Measurements from ENCODE around the gene GRAP2. TPM values are rescaled to one million over a fixed set of nuclear protein-coding genes. Genes with fewer than 3 reads are reported as not detected.

GRAP2 gene
- total and polyA plus RNA-seq, 10 of the 15 experiments (the other 5 are each of a cell fraction or from before 2014, with no cell fraction given), result 3.3 to 79.1 (median 59.6) TPM

DNA sequence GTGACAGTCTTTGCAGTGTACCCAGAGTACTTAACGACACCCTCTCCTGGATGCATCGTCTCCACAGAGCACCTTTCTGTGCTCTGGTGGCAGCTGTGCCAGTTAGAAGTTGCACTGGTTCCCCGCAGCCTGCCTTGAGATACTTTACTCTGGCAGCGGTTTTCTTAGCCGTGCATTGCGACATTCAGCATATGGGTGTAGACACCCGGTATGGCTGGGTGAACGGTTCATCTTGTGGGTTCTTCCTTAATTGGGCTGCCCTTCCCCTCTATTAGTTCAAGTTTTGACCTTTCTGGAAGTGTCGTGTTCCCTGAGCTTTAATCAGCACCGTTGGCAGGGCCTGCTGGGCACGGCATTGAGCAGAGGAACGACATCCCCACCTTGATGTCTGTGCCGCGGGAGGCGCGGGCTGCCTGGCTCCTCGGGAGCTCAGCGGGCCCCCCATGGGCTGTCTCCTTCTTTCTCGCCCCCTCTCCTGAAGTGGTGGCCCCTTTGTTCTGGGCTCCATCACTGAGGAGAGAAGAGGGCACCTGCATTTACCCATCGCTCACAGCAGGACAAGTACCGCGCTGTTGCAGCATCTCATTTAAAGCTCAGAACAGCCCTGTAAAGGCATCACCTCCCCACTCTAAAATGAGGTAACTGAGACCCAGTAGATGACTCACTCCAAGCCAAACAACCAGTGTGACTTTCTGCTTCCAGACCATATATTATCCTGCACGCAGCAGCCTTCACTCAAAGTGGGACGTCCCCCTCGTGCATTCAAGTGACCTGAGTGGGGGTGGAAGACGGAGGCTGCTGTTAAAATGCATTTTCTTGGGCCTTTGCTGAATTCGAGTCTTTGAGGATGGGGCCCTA is 107.2 kb downstream of the GRAP2 start (continued):
- no peak for TF ChIP-seq BMI1 (IDR thresholded peaks at IDR 0.05; ENCODE audit: borderline replicate concordance)
- TF ChIP-seq, protein P1, sequence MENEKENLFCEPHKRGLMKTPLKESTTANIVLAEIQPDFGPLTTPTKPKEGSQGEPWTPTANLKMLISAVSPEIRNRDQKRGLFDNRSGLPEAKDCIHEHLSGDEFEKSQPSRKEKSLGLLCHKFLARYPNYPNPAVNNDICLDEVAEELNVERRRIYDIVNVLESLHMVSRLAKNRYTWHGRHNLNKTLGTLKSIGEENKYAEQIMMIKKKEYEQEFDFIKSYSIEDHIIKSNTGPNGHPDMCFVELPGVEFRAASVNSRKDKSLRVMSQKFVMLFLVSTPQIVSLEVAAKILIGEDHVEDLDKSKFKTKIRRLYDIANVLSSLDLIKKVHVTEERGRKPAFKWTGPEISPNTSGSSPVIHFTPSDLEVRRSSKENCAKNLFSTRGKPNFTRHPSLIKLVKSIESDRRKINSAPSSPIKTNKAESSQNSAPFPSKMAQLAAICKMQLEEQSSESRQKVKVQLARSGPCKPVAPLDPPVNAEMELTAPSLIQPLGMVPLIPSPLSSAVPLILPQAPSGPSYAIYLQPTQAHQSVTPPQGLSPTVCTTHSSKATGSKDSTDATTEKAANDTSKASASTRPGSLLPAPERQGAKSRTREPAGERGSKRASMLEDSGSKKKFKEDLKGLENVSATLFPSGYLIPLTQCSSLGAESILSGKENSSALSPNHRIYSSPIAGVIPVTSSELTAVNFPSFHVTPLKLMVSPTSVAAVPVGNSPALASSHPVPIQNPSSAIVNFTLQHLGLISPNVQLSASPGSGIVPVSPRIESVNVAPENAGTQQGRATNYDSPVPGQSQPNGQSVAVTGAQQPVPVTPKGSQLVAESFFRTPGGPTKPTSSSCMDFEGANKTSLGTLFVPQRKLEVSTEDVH (IDR thresholded peaks at IDR 0.05; ENCODE audit: low read depth, partially characterized antibody), result no peak
- TF ChIP-seq, protein P2, sequence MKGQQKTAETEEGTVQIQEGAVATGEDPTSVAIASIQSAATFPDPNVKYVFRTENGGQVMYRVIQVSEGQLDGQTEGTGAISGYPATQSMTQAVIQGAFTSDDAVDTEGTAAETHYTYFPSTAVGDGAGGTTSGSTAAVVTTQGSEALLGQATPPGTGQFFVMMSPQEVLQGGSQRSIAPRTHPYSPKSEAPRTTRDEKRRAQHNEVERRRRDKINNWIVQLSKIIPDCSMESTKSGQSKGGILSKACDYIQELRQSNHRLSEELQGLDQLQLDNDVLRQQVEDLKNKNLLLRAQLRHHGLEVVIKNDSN (IDR thresholded peaks at IDR 0.05; ENCODE audit: borderline replicate concordance, extremely low read length, insufficient read depth, low read depth, low read length), result no peak

- ATAC-seq (no peak), FAIRE-seq (no peak), DNase-seq (ENCODE audit: low read depth, low spot score) (no peak)
- SMC1A ChIA-PET (ENCODE audit: uncharacterized antibody, unreplicated experiment), result no interaction called here
- CTCF ChIA-PET, result interaction anchor here (3.1 kb wide), 1 partner anchor 15 kb away, joined by 15 read pairs; no protein-coding TSS in a partner anchor
- H3K36me3 ChIP-seq (ENCODE audit: control insufficient read depth in 2 of 2, insufficient read depth in 2 of 2, low read length in 1 of 2), result no peaks in the 10 kb centered on the region
- no peak overlapping the region for H3K27ac ChIP-seq (ENCODE audit: control insufficient read depth, insufficient read depth)
- no peaks in the 10 kb centered on the region for H3K9me3 ChIP-seq (replicated peaks; ENCODE audit: control insufficient read depth, insufficient read depth, low read length)
- in situ Hi-C loops (cut with MboI), result no loop called here
- no TSS peak for BruUV-seq (replicated peaks)
- 32% methylated on average over 10 of the region's 10 CpGs for WGBS (ENCODE audit: insufficient coverage, insufficient replicate concordance, low lambda C conversion rate, missing lambda C conversion rate)
- no peaks in the 10 kb centered on the region for H4K20me1 ChIP-seq (ENCODE audit: control insufficient read depth, insufficient read depth)
- H3K79me2 ChIP-seq (ENCODE audit: control insufficient read depth, insufficient read depth, low read length), result no peaks in the 10 kb centered on the region
- peaks cover 4 to 11% of the 10 kb centered on the region in 2 experiments for H3K27me3 ChIP-seq (replicated peaks in 1 of 2; ENCODE audit: control insufficient read depth in 2 of 2, insufficient read depth in 2 of 2, low read length in 1 of 2)
- RAD21 ChIA-PET (ENCODE audit: unreplicated experiment), result no interaction called here
- intact Hi-C loops (cut with micrococcal nuclease; ENCODE audit: unreplicated experiment), result no loop called here
- no peak for TF ChIP-seq RB1 (IDR thresholded peaks at IDR 0.05; ENCODE audit: borderline replicate concordance)
- TF ChIP-seq ASH2L (IDR thresholded peaks at IDR 0.05; ENCODE audit: borderline replicate concordance, low read depth), result no peak
- no peak for TF ChIP-seq MYC (IDR thresholded peaks at IDR 0.05; ENCODE audit: insufficient read depth, insufficient read length, insufficient replicate concordance, low read length, severe bottlenecking)
- TF ChIP-seq, protein P3, sequence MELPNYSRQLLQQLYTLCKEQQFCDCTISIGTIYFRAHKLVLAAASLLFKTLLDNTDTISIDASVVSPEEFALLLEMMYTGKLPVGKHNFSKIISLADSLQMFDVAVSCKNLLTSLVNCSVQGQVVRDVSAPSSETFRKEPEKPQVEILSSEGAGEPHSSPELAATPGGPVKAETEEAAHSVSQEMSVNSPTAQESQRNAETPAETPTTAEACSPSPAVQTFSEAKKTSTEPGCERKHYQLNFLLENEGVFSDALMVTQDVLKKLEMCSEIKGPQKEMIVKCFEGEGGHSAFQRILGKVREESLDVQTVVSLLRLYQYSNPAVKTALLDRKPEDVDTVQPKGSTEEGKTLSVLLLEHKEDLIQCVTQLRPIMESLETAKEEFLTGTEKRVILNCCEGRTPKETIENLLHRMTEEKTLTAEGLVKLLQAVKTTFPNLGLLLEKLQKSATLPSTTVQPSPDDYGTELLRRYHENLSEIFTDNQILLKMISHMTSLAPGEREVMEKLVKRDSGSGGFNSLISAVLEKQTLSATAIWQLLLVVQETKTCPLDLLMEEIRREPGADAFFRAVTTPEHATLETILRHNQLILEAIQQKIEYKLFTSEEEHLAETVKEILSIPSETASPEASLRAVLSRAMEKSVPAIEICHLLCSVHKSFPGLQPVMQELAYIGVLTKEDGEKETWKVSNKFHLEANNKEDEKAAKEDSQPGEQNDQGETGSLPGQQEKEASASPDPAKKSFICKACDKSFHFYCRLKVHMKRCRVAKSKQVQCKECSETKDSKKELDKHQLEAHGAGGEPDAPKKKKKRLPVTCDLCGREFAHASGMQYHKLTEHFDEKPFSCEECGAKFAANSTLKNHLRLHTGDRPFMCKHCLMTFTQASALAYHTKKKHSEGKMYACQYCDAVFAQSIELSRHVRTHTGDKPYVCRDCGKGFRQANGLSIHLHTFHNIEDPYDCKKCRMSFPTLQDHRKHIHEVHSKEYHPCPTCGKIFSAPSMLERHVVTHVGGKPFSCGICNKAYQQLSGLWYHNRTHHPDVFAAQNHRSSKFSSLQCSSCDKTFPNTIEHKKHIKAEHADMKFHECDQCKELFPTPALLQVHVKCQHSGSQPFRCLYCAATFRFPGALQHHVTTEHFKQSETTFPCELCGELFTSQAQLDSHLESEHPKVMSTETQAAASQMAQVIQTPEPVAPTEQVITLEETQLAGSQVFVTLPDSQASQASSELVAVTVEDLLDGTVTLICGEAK (IDR thresholded peaks at IDR 0.05; ENCODE audit: borderline replicate concordance), result no peak
- H3K4me2 ChIP-seq (ENCODE audit: control insufficient read depth, insufficient read depth), result no peak overlapping the region
- POLR2A ChIA-PET, result no interaction called here
- H3K4me1 ChIP-seq (ENCODE audit: control insufficient read depth, insufficient read depth, low read length), result no peaks in the 10 kb centered on the region
- no peak overlapping the region for H3K4me3 ChIP-seq
- H3K9ac ChIP-seq (ENCODE audit: control insufficient read depth, insufficient read depth, low read length), result no peak overlapping the region
- H2AFZ ChIP-seq (ENCODE audit: control insufficient read depth, low read depth, low read length), result no peak overlapping the region
These were observed 107.9 kb downstream of the GRAP2 start for GRCh38 chr22:40008726-40009291.
